ENCODE results near the gene CTTN.
"Not testable (repeated sequence)": the region's sequence is repeated elsewhere in the genome, so short reads cannot be mapped to it uniquely, and the experiment has no call there.

Gene CTTN

GRCh38 chr11:70429724-70430521 lies 31.6 kb downstream of the CTTN start:
- DNase-seq: no peak

- no peak for DNase-seq
Measured at GRCh38 chr11:70430671-70431574, 32.6 kb downstream of the CTTN start.

GRCh38 chr11:70431611-70432010 lies 33.3 kb downstream of the CTTN start:
- no peak for DNase-seq

- DNase-seq: no peak
Measured at GRCh38 chr11:70432065-70432464, 33.7 kb downstream of the CTTN start.

GRCh38 chr11:70432580-70432979 lies 34.3 kb downstream of the CTTN start:
- no peak for DNase-seq

- no peak for DNase-seq
Measured at GRCh38 chr11:70433038-70433437, 34.7 kb downstream of the CTTN start.

GRCh38 chr11:70433526-70433925 lies 35.2 kb downstream of the CTTN start:
- DNase-seq: no peak

- DNase-seq: no peak
Measured at GRCh38 chr11:70433966-70434812, 35.9 kb downstream of the CTTN start.

- no peak for DNase-seq
Measured at GRCh38 chr11:70434813-70435278, 36.5 kb downstream of the CTTN start.

- DNase-seq: no peak
Measured at GRCh38 chr11:70435361-70435760, 37.0 kb downstream of the CTTN start.

GRCh38 chr11:70435765-70436500 lies 37.6 kb downstream of the CTTN start:
- DNase-seq: no peak

GRCh38 chr11:70436501-70436860 lies 38.2 kb downstream of the CTTN start:
- no peak for DNase-seq

- no peak for DNase-seq
Measured at GRCh38 chr11:70437111-70437784, 38.9 kb downstream of the CTTN start.

- DNase-seq: no peak
Measured at GRCh38 chr11:70440206-70440605, 41.9 kb downstream of the CTTN start.

- no peak for DNase-seq
Measured at GRCh38 chr11:70443773-70444030, 45.4 kb downstream of the CTTN start.

GRCh38 chr11:70445091-70445490 lies 46.8 kb downstream of the CTTN start:
- no peak for DNase-seq

- no peak for DNase-seq
Measured at GRCh38 chr11:70445605-70446004, 47.3 kb downstream of the CTTN start.

- no peak for DNase-seq
Measured at GRCh38 chr11:70448983-70449567, 50.7 kb downstream of the CTTN start.

GRCh38 chr11:70454197-70454767 lies 56.0 kb downstream of the CTTN start:
- no peak for DNase-seq

- DNase-seq: not testable (repeated sequence)
Measured at GRCh38 chr11:70454811-70455210, 56.5 kb downstream of the CTTN start.

- DNase-seq: no peak
Measured at GRCh38 chr11:70455354-70455753, 57.0 kb downstream of the CTTN start.

Measured in NCI-H774 (cell line).